ENCODE measurements around the gene PTPRCAP.
A peak's percentile ranks its signal among the peaks of the same experiment; 100 is the strongest.
"Not testable (repeated sequence)": the region's sequence is repeated elsewhere in the genome, so short reads cannot be mapped to it uniquely, and the experiment has no call there.

The PTPRCAP gene

DNA sequence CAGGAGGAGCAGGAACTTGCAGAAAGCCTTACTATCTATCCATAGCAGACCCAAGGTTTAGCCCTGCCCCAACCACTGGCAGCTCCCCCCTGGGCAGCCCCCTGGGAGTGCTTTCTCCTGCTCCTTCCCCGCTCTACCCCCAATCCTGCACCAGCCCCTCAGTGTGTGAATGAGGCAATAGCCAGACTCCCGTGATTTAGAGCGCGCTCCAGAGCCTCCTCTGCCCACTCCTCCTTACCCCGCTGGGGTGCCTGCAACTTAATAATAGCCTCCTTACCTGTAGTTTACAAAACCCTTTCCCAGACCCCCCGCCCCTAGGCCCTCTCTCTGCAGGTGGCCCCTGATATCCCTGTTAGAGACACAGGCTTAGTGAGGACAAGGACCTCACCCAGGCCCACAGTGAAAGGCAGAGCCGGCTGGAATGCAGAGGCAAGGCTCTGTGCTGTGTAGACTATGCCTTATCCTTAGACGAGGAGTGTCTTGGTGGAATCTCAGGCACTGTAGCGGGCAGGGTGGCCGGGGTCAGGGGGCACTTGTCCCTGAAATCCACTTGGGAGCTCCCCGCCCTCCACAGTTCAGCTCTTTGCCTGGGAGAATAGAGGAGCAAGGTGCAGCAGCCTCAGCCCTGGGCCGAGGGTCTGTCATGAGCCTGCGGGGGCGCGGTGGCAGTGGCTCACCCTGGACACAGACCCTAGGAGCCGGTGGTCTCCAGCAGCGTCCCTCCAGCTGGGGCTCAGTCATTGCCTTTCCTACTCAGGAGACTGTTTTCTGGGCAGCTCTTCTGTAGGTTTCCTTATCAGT is 26.3 kb downstream of the PTPRCAP start:
- DNase-seq (ENCODE audit: extremely low read depth in 1 of 2, low read depth in 1 of 2), result no peak

DNA sequence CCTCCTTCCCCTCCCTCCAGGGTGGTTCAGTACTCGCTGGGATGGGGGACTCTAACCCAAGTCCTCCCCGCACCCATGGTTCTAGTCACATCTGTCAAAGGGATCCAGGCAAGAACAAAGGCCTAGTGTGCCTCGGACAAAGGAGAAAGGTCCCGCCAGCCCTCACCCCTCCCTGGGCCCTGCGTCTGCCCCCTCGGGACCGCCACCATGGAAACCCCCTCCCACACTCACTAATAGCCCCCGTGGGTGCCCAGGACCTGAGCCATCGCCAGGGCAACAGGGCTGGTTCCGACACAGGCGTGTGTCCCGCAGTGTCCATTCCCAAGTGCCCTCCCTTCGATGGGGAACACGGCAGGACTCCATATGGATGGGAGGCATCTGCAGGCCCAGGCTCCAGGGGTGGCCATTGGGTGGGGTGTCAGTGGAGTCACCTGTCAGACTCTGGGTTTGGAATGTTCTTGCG is 27.1 kb downstream of the PTPRCAP start:
- no peak for DNase-seq (ENCODE audit: extremely low read depth in 1 of 2, low read depth in 1 of 2)

DNA sequence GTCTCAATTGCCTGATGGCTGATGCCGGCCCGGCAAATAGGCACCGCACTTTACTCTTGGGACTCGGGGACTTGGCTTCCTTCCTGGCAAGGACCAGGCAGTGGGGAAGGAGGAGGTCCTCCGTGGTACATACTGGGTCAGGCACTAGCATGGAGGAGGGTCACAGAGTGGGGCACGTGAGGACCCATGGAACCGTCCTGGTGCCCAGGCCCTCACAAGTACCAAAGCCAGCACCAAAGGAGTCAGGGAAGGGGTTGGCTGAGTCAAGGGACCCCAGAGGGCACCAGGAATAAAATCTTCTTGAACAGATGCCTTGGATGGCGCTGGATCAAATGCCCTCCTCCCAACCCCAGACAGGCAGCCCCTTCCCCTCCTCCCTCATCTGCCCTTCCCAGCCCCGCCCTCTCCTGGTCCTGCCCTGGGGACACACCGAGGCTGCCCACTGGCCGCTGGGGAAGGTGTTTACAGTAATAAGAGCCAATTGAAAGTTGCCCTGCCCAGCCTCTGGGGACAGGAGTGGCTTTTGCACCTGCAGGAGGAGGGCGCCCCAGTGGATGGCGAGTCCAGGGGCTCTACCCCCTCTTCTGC is 27.6 kb downstream of the PTPRCAP start:
- DNase-seq (ENCODE audit: extremely low read depth in 1 of 2, low read depth in 1 of 2), result no peak

DNA sequence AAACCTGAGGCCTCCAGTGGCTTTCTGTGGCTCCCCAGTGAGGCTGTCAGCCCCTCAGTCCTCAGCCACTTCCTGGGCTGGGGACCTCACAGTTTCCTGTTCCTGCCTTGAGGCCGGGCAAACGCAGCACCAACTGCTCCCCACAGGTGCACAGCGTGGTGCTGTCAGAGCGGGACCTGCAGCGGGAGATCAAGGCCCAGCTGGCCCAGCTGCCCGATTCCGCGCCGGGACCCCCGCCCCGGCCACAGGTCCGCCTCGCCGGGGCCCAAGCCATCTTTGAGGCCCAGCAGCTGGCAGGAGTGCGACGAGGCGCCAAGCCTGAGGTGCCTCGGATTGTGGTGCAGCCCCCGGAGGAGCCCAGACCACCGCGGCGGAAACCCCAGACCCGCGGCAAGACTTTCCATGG is 28.2 kb downstream of the PTPRCAP start:
- peak in 1 of 2 donors; percentile 52 for DNase-seq (ENCODE audit: extremely low read depth in 1 of 2, low read depth in 1 of 2)

DNA sequence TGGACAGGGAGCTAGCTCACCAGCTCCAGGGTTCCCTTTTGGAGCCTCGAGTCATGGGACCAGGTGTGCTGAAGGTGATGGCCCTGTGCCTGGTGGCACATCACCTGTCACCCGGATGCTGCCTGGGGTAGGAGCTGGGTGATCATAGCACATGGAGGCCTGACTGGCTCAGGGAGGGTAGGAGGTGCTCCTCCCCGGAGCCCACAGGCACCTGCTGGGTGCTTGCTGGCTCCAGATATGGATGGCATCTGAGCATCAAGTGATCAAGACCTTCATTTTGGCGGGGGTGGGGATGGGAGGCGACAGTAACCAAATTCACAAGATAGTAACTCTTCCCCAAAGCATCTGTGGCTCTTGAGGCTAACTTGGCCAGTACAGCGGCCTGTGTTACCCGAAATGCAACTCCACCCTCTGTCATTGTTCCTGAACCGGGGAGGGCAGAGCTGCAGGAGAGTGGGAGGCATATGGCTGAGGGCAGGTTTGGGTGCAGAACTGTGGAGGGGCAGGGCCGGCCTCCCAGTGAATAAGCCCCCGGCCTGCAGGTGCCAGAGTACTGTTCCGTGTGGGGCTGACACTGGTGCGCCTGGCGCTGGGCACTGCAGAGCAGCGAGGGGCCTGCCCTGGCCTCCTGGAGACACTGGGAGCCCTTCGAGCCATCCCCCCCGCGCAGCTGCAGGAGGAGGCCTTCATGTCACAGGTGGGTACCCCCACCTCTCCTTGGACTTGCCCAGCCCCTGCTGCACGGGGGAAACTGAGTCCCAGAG is 28.9 kb downstream of the PTPRCAP start:
- DNase-seq (ENCODE audit: extremely low read depth in 1 of 2, low read depth in 1 of 2), result no peak

DNA sequence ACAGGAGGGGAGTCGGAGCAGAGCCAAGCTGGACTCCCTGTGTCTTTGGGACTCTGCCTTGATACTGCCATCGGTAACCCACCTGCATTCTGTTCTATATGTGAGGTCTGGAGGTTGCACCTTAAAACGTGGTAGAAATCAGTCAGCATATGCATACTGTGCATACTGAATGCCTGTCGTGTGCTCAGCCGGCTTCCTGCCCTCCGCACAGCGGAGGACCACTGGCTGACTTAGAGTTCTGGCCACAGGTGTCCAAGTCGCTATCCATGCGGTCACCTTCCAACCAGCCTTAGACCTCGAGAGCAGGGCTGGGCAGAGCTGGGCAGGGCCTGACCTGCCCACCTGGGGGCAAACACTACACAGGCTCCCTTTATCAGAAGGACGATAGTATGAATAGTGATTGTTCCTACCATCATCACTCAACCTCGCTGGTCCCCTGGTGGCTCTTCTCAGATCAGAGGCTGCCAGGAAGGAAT is 29.8 kb downstream of the PTPRCAP start:
- DNase-seq (ENCODE audit: extremely low read depth in 1 of 2, low read depth in 1 of 2), result no peak

DNA sequence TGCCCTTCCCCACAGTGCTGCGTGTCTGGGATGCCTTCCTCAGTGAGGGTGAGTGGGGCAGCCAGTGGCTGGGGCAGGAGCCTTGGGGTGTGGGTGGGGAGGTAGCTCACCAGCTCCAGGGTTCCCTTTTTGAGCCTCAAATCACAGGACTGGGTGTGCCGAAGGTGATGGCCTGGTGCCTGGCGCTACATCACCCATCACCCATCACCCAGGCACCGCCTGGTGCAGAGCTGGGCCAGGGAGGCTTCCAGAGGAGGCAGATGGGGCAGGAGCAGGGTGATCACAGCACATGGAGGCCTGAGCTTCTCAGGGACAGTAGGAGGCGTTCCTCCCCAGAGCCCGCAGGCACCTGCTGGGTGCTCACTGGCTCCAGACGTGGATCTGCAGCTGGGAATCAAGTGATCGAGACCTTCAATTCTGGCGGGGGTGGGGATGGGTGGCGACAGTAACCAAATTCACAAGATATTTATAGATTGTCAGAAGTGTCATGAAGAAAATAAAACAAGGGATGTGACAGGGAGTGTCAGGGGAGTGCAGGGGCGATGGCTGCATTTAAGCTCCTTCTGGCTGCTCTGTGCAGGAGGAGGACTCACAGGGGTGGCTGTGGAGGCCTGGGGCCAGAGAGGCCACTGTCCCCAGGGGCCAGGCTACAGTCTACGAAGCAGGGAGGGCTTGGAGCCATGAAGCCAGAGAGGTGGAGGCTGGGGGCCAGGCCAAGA is 30.4 kb downstream of the PTPRCAP start:
- DNase-seq (ENCODE audit: extremely low read depth in 1 of 2, low read depth in 1 of 2), result no peak

DNA sequence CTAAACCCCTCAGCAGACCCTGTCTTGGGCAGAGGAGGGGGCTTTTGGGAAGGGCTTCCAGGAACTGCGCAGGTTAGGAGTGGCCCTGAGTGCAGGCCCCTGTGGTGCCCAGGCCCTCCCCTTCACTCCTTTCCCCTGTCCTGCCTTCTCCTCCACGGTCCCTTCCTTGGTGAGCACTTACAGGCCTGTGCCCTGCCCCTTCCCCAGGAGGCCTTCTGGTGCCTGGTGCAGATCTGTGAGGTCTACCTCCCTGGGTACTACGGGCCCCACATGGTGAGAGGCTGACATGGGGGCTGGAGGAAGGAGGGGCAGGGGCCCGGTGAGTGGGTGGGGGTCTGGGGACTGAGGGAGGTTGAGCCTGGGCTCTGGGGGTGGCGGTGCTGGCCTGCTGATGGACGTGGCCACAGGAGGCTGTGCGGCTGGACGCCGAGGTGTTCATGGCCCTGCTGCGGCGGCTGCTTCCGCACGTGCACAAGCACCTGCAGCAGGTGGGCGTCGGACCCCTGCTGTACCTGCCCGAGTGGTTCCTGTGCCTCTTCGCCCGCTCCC is 31.0 kb downstream of the PTPRCAP start:
- DNase-seq (ENCODE audit: extremely low read depth in 1 of 2, low read depth in 1 of 2), result no peak

DNA sequence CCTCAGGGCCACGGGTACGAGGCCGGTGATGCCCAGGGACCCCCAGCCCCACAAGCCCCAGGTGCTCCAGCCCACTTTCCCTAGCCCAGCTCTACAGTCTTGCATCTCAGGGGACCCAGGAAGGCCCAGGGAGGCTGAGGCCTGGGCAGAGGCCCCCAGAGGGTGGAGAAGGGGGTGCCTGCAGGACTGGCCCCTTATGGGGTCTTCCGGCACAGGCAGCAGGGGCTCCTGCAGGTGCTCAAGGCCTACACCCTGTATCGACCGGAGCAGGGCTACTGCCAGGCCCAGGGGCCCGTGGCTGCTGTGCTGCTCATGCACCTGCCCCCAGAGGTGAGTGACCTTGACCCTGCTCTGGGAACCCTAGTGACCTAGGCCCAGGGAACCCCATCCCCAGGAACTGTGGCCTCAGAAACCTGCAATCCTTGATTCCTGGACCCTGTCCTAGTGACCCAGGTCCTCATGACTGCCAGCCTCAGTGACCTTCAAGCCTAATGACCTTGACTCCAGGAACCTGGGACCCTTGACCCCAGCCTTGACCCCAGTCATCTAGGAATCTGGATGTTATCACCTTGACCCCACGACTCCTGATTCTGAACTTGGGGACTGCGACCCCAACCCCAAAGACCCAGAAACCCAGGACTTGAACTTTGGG is 31.7 kb downstream of the PTPRCAP start:
- no peak for DNase-seq (ENCODE audit: extremely low read depth in 1 of 2, low read depth in 1 of 2)

DNA sequence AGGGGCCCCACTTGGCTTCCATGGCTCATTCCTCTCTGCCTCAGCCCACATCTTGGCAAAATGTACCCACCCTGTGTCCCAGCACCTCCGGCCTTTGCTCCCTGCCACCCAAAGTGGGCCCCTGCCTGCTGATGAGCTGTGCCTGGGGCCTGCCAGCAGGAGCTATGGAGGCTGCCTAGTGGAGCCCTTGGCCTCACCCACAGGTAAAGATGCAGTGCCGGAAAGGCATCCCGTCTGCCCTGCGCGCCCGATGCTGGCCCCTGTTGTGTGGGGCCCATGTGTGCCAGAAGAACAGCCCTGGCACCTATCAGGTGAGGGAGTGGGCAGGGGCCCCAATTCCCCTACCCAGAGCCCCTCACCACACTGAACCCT is 32.3 kb downstream of the PTPRCAP start:
- no peak for DNase-seq (ENCODE audit: extremely low read depth in 1 of 2, low read depth in 1 of 2)

DNA sequence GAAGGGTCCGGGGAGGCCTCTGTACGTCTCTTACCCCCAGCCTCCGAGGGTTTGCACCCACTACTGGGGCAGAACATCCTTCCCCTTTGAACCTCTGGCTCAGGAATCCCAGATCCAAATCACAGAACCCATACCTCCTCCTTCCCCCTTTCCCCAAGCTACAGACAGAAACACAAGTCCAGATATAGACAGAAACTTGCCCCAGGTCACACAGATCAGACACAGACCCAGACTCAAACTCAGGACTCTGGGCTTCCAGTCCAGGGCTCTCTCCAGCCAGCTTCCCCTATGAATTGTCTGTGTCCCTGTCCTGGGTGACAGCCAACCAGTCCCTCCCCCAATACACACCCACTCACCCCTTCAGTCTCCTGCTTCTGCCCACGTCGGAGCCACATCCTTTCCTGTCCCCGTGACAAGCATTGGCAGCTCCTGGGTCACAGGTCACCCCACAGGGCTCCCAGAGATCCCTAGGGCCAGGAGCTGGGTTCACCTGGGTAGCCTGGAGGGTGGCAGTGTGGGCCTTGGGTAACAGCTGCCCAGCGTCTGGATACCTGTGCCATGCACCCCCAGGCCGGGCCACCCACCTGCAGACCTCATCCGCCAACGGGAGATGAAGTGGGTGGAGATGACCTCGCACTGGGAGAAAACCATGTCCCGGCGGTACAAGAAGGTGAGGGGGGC is 32.8 kb downstream of the PTPRCAP start:
- DNase-seq (ENCODE audit: extremely low read depth in 1 of 2, low read depth in 1 of 2), result no peak

DNA sequence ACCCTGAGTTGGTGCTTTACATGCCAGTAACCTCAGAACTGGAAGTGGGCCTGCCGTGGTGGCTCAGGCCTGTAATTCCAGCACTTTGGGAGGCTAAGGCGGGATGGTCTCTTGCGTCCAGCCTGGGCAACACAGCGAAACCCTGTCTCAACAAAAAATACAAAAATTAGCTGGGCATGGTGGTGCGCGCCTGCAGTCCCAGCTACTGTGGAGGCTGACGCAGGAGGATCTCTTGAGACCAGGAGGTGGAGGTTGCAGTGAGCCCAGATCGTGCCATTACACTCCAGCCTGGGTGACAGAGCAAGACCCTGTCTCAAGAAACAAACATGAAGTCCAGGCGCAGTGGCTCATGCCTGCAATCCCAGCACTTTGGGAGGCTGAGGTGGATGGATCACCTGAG is 34.4 kb downstream of the PTPRCAP start:
- DNase-seq (ENCODE audit: extremely low read depth in 1 of 2, low read depth in 1 of 2), result not testable (repeated sequence)

DNA sequence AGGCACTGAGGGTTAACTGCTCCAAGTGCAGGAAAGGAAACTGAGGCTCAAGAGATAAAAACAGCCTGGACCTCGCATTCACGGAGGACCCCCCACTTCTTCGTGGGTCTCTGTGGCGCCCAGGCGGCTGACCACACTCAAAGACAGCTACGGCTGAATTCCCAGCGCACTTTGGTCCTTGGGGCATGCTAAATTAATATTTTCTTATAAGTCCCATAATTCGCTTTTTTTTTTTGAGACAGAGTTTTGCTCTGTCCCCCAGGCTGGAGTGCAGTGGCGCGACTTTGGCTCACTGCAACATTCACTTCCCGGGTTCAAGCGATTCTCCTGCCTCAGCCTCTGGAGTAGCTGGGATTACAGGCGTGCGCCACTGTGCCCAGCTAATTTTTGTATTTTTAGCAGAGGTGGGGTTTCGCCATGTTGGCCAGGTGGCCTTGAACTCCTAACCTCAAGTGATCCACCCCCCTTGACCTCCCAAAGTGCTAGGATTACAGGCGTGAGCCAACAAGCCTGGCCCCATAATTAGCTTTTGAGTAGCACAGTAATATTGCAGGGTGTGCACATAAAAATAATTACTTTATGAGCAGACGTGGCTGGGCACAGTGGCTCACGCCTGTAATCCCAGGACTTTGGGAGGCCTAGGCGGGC is 35.2 kb downstream of the PTPRCAP start:
- DNase-seq (ENCODE audit: extremely low read depth in 1 of 2, low read depth in 1 of 2), result not testable (repeated sequence)

DNA sequence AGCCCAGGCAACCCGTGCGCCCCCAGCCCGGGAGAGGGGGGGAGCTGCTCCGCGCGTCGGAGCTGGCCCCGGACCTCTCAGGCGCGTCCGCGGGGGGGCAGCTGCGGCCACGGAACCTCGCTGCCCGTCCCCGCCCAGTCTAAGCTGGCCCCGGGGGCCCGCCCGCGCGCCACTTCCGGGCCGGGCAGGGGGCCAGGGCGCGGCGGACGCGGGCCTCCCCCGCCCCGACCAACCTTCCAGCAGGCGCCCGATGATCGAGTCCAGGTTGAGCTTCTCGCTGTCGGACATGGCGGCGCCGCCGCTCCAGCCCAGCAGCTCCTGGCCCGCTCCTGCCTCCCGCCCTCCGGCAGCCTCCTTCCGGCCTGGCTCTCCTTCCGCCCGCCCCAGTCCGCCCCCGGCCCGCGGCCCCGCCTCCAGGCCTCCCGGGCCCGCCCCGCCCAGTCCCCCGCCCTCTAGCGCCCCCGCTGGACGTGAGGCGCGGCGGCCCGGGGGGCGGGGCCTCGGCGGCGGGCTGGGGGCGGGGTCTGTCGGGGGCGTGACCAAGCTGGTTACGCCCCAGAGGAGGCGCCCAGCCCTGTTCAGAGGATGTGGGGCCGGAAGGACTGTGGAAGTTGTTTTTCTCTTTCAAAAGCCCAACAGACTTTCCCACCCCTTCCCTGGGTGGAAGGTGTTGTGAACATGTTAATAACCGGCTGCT is 35.8 kb downstream of the PTPRCAP start, which contains the start of gene PPP1CA:
PPP1CA (minus strand) TSS at position 364 of the 697 bp plus-strand sequence; CDS start at position 288, 76 bp downstream.
- peak; percentile 73 to 92 for DNase-seq (ENCODE audit: extremely low read depth in 1 of 2, low read depth in 1 of 2)

DNA sequence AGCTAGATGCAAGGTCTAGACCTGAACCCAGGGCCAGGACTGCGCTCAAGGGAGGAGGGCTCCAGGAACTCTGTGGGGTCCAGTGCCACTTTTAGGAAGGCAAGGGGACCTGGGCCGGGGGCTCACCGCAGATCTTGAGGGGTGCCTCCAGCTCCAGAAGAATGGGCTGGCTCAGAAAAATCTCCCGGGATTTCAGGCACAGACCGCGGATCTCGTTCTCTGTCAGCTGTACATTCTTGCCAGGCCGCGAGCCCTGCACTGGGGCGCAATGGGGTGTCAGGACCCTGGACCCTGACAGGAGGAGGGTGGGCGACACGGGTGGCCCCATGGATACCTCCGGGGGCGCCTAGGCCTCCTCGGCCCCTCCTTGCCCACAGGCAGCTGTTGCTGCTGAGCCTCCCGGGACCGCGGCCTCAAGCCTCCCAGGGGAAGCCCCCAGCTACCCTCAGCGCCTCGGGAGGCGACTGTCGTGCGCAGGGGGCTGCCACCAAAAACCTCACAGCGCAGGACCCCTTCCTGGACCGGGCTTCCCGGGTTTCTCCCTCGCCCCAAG is 36.5 kb downstream of the PTPRCAP start:
- no peak for DNase-seq (ENCODE audit: extremely low read depth in 1 of 2, low read depth in 1 of 2)

DNA sequence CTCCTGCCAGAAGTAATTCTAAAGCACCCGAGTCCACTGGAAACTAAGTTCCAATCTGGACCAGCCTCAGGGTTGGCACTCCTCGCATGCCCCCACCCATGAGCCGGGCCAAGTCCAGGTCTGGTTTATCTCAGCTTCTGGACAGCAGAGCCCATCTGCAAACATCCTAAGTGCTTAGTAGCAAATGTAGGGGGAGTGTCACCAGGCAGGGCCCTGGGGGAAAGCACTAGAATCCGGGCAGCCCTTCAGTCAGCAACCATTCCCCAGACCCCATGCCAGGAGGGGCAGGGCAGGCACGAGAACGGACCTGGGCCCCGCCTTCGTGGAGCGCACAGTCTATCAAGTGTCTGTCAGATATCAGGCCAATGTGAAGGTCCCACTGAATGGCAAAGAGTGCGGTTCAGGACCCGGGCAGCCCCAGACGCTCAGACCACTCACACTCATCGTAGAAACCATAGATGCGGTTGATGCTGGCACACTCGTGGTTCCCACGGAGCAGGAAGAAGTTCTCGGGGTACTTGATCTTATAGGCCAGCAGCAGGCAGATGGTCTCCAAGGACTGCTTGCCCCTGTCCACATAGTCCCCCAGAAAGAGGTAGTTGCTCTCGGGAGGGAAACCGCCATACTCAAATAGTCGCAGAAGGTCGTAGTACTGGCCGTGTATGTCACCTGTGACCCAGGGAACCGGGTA is 37.1 kb downstream of the PTPRCAP start:
- no peak for DNase-seq (ENCODE audit: extremely low read depth in 1 of 2, low read depth in 1 of 2)

Data from activated CD8-positive, alpha-beta memory T cell treated with anti-CD3 and anti-CD28 coated beads for 1 hour (primary cell).